WTC11 (cell line): ENCODE results near the gene SSR3.

ENCODE experiments used
- CREM ChIP-seq: sonication (generic); formaldehyde crosslinking; IDR thresholded peaks from 2 replicates; pipeline ENCODE4 v1.8.1; 2022; ENCODE audit warnings: mild to moderate bottlenecking, missing genetic modification reagents, moderate library complexity
- KAT7 ChIP-seq: sonication (generic); formaldehyde crosslinking; IDR thresholded peaks from 2 replicates; pipeline ENCODE4 v1.8.1; 2023; ENCODE audit warnings: missing genetic modification reagents, mild to moderate bottlenecking, borderline replicate concordance
- NR3C1 ChIP-seq: sonication (generic); formaldehyde crosslinking; conservative IDR thresholded peaks from 2 replicates; pipeline ENCODE4 v1.8.1; 2023; ENCODE audit warnings: low read depth, mild to moderate bottlenecking, missing genetic modification reagents
- SMAD3 ChIP-seq: sonication (generic); formaldehyde crosslinking; IDR thresholded peaks from 2 replicates; pipeline ENCODE4 v1.8.0; 2022; ENCODE audit warnings: missing genetic modification reagents, mild to moderate bottlenecking, borderline replicate concordance
- ZBTB21 ChIP-seq: sonication (generic); formaldehyde crosslinking; IDR thresholded peaks from 2 replicates; pipeline ENCODE4 v1.8.1; 2023; ENCODE audit warnings: mild to moderate bottlenecking, missing genetic modification reagents, borderline replicate concordance
- TF ChIP-seq, protein P1 (sequence below): fragments of 200-600 bp; IDR thresholded peaks from 2 replicates; pipeline ENCODE4 v1.8.0; 2022; ENCODE audit warnings: antibody characterized with exemption
- TF ChIP-seq, protein P2 (sequence below): sonication (generic); formaldehyde crosslinking; IDR thresholded peaks from 2 replicates; pipeline ENCODE4 v1.8.0; 2022; ENCODE audit warnings: mild to moderate bottlenecking, missing genetic modification reagents
- TF ChIP-seq, protein P3 (sequence below): sonication (generic); formaldehyde crosslinking; IDR thresholded peaks from 2 replicates; pipeline ENCODE4 v1.8.1; 2022; ENCODE audit warnings: low read depth, missing genetic modification reagents, borderline replicate concordance
- TF ChIP-seq, protein P4 (sequence below): sonication (generic); formaldehyde crosslinking; IDR thresholded peaks from 2 replicates; pipeline ENCODE4 v1.8.0; 2023; ENCODE audit warnings: missing genetic modification reagents
- TF ChIP-seq, protein P5 (sequence below): sonication (generic); formaldehyde crosslinking; IDR thresholded peaks from 2 replicates; pipeline ENCODE4 v1.8.0; 2022; ENCODE audit warnings: mild to moderate bottlenecking, missing genetic modification reagents
- TF ChIP-seq, protein P6 (sequence below): sonication (generic); formaldehyde crosslinking; IDR thresholded peaks from 2 replicates; pipeline ENCODE4 v1.8.1; 2023; ENCODE audit warnings: mild to moderate bottlenecking, missing genetic modification reagents, moderate library complexity
- TF ChIP-seq, protein P7 (sequence below): sonication (generic); formaldehyde crosslinking; IDR thresholded peaks from 2 replicates; pipeline ENCODE4 v1.8.0; 2023; ENCODE audit warnings: missing genetic modification reagents, mild to moderate bottlenecking, borderline replicate concordance
- TF ChIP-seq, protein P8 (sequence below): sonication (generic); formaldehyde crosslinking; IDR thresholded peaks from 2 replicates; pipeline ENCODE4 v1.8.1; 2022; ENCODE audit warnings: missing genetic modification reagents, borderline replicate concordance

DNA sequence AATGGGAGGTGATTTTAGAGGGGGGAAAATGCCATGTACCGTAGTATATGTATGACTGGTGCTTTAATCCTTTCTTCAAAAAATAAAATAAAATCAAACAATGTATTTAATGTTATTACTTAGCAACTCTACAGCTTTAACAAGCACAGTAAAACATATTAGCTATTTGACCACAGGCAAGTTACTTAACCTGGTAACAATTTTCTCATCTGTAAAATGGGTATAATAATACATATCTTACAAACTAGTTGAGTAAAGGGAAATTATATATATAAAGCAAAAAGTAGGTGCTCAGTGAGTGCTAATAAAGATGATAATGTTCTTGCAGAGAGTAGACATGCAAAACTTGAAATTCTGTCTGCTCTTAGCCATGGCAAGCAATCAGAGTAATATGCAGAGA, 27.9 kb downstream of the SSR3 start:
- TF ChIP-seq, protein P1, sequence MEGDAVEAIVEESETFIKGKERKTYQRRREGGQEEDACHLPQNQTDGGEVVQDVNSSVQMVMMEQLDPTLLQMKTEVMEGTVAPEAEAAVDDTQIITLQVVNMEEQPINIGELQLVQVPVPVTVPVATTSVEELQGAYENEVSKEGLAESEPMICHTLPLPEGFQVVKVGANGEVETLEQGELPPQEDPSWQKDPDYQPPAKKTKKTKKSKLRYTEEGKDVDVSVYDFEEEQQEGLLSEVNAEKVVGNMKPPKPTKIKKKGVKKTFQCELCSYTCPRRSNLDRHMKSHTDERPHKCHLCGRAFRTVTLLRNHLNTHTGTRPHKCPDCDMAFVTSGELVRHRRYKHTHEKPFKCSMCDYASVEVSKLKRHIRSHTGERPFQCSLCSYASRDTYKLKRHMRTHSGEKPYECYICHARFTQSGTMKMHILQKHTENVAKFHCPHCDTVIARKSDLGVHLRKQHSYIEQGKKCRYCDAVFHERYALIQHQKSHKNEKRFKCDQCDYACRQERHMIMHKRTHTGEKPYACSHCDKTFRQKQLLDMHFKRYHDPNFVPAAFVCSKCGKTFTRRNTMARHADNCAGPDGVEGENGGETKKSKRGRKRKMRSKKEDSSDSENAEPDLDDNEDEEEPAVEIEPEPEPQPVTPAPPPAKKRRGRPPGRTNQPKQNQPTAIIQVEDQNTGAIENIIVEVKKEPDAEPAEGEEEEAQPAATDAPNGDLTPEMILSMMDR, result no peak
- TF ChIP-seq, protein P2, sequence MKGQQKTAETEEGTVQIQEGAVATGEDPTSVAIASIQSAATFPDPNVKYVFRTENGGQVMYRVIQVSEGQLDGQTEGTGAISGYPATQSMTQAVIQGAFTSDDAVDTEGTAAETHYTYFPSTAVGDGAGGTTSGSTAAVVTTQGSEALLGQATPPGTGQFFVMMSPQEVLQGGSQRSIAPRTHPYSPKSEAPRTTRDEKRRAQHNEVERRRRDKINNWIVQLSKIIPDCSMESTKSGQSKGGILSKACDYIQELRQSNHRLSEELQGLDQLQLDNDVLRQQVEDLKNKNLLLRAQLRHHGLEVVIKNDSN, result no peak
- TF ChIP-seq NR3C1 (CRISPR knock-in tag), result no peak
- TF ChIP-seq, protein P3, sequence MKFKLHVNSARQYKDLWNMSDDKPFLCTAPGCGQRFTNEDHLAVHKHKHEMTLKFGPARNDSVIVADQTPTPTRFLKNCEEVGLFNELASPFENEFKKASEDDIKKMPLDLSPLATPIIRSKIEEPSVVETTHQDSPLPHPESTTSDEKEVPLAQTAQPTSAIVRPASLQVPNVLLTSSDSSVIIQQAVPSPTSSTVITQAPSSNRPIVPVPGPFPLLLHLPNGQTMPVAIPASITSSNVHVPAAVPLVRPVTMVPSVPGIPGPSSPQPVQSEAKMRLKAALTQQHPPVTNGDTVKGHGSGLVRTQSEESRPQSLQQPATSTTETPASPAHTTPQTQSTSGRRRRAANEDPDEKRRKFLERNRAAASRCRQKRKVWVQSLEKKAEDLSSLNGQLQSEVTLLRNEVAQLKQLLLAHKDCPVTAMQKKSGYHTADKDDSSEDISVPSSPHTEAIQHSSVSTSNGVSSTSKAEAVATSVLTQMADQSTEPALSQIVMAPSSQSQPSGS (CRISPR knock-in tag), result no peak
- TF ChIP-seq KAT7 (CRISPR knock-in tag), result no peak
- TF ChIP-seq, protein P4, sequence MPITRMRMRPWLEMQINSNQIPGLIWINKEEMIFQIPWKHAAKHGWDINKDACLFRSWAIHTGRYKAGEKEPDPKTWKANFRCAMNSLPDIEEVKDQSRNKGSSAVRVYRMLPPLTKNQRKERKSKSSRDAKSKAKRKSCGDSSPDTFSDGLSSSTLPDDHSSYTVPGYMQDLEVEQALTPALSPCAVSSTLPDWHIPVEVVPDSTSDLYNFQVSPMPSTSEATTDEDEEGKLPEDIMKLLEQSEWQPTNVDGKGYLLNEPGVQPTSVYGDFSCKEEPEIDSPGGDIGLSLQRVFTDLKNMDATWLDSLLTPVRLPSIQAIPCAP, result no peak
- no peak for TF ChIP-seq ZBTB21 (CRISPR knock-in tag)
- TF ChIP-seq, protein P5, sequence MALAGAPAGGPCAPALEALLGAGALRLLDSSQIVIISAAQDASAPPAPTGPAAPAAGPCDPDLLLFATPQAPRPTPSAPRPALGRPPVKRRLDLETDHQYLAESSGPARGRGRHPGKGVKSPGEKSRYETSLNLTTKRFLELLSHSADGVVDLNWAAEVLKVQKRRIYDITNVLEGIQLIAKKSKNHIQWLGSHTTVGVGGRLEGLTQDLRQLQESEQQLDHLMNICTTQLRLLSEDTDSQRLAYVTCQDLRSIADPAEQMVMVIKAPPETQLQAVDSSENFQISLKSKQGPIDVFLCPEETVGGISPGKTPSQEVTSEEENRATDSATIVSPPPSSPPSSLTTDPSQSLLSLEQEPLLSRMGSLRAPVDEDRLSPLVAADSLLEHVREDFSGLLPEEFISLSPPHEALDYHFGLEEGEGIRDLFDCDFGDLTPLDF (CRISPR knock-in tag), result no peak
- TF ChIP-seq CREM (CRISPR knock-in tag), result no peak
- TF ChIP-seq, protein P6, sequence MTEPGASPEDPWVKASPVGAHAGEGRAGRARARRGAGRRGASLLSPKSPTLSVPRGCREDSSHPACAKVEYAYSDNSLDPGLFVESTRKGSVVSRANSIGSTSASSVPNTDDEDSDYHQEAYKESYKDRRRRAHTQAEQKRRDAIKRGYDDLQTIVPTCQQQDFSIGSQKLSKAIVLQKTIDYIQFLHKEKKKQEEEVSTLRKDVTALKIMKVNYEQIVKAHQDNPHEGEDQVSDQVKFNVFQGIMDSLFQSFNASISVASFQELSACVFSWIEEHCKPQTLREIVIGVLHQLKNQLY (CRISPR knock-in tag), result no peak
- TF ChIP-seq, protein P7, sequence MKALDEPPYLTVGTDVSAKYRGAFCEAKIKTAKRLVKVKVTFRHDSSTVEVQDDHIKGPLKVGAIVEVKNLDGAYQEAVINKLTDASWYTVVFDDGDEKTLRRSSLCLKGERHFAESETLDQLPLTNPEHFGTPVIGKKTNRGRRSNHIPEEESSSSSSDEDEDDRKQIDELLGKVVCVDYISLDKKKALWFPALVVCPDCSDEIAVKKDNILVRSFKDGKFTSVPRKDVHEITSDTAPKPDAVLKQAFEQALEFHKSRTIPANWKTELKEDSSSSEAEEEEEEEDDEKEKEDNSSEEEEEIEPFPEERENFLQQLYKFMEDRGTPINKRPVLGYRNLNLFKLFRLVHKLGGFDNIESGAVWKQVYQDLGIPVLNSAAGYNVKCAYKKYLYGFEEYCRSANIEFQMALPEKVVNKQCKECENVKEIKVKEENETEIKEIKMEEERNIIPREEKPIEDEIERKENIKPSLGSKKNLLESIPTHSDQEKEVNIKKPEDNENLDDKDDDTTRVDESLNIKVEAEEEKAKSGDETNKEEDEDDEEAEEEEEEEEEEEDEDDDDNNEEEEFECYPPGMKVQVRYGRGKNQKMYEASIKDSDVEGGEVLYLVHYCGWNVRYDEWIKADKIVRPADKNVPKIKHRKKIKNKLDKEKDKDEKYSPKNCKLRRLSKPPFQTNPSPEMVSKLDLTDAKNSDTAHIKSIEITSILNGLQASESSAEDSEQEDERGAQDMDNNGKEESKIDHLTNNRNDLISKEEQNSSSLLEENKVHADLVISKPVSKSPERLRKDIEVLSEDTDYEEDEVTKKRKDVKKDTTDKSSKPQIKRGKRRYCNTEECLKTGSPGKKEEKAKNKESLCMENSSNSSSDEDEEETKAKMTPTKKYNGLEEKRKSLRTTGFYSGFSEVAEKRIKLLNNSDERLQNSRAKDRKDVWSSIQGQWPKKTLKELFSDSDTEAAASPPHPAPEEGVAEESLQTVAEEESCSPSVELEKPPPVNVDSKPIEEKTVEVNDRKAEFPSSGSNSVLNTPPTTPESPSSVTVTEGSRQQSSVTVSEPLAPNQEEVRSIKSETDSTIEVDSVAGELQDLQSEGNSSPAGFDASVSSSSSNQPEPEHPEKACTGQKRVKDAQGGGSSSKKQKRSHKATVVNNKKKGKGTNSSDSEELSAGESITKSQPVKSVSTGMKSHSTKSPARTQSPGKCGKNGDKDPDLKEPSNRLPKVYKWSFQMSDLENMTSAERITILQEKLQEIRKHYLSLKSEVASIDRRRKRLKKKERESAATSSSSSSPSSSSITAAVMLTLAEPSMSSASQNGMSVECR (CRISPR knock-in tag), result no peak
- TF ChIP-seq SMAD3 (CRISPR knock-in tag), result no peak
- TF ChIP-seq, protein P8, sequence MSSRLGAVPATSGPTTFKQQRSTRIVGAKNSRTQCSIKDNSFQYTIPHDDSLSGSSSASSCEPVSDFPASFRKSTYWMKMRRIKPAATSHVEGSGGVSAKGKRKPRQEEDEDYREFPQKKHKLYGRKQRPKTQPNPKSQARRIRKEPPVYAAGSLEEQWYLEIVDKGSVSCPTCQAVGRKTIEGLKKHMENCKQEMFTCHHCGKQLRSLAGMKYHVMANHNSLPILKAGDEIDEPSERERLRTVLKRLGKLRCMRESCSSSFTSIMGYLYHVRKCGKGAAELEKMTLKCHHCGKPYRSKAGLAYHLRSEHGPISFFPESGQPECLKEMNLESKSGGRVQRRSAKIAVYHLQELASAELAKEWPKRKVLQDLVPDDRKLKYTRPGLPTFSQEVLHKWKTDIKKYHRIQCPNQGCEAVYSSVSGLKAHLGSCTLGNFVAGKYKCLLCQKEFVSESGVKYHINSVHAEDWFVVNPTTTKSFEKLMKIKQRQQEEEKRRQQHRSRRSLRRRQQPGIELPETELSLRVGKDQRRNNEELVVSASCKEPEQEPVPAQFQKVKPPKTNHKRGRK, result no peak
